H9 (cell line): ENCODE measurements around the gene ACTN1. TPM values are rescaled to one million over a fixed set of nuclear protein-coding genes. Genes with fewer than 3 reads are reported as not detected.
A peak's percentile ranks its signal among the peaks of the same experiment; 100 is the strongest.

Experiments used
- DNase-seq: peaks from one replicate; pipeline ENCODE4 v3.0.0-alpha.2; 2017
- H2AFZ ChIP-seq: one replicate; pipeline ENCODE4 v1.6.1; 2013; ENCODE audit warnings: mild to moderate bottlenecking, low read length, control low read depth, moderate library complexity
- H2AK5ac ChIP-seq: 2 replicates; pipeline ENCODE4 v1.6.1; 2013; ENCODE audit warnings: low read length, control low read depth, mixed read lengths; ENCODE audit not compliant: insufficient read length
- H2BK120ac ChIP-seq: one replicate; pipeline ENCODE4 v1.6.1; 2013; ENCODE audit warnings: low read depth, mild to moderate bottlenecking, low read length, control low read depth, inconsistent platforms; ENCODE audit not compliant: poor library complexity, severe bottlenecking
- H2BK12ac ChIP-seq: 2 replicates; pipeline ENCODE4 v1.6.1; 2013; ENCODE audit warnings: low read length, control low read depth, mixed read lengths, low read depth; ENCODE audit not compliant: insufficient read length
- H2BK15ac ChIP-seq: 2 replicates; pipeline ENCODE4 v1.6.1; 2013; ENCODE audit warnings: low read depth, low read length, control low read depth
- H2BK20ac ChIP-seq: one replicate; pipeline ENCODE4 v1.6.1; 2013; ENCODE audit warnings: low read depth, mild to moderate bottlenecking, low read length, control low read depth, inconsistent platforms; ENCODE audit not compliant: poor library complexity, severe bottlenecking
- H2BK5ac ChIP-seq: 2 replicates; pipeline ENCODE4 v1.6.1; 2013; ENCODE audit warnings: low read length, control low read depth, mixed read lengths; ENCODE audit not compliant: insufficient read length
- H3K14ac ChIP-seq: 2 replicates; pipeline ENCODE4 v1.6.1; 2013; ENCODE audit warnings: low read length, control low read depth; ENCODE audit not compliant: insufficient read depth
- H3K18ac ChIP-seq: 2 replicates; pipeline ENCODE4 v1.6.1; 2013; ENCODE audit warnings: low read depth, mild to moderate bottlenecking, mixed read lengths, low read length, control low read depth; ENCODE audit not compliant: insufficient read length
- H3K23ac ChIP-seq: 2 replicates; pipeline ENCODE4 v1.6.1; 2013; ENCODE audit warnings: low read length, control low read depth, mixed read lengths, low read depth; ENCODE audit not compliant: insufficient read length
- H3K23me2 ChIP-seq: 2 replicates; pipeline ENCODE4 v1.6.1; 2013; ENCODE audit warnings: low read depth, mild to moderate bottlenecking, mixed read lengths, low read length, control low read depth; ENCODE audit not compliant: insufficient read length, poor library complexity, severe bottlenecking
- H3K27ac ChIP-seq: 2 replicates; pipeline ENCODE4 v1.5.1; 2013; ENCODE audit warnings: low read length, control low read depth, mixed read lengths, low read depth; ENCODE audit not compliant: insufficient read length
- H3K27me3 ChIP-seq: 2 replicates; pipeline ENCODE4 v1.6.1; 2013; ENCODE audit warnings: low read length, control low read depth, inconsistent platforms; ENCODE audit not compliant: insufficient read depth
- H3K4ac ChIP-seq: 2 replicates; pipeline ENCODE4 v1.6.1; 2013; ENCODE audit warnings: low read depth, mild to moderate bottlenecking, control low read depth, inconsistent platforms, low read length, moderate library complexity
- H3K4me1 ChIP-seq: 2 replicates; pipeline ENCODE4 v1.6.1; 2013; ENCODE audit warnings: low read length, control low read depth, inconsistent platforms; ENCODE audit not compliant: insufficient read depth
- H3K4me2 ChIP-seq: 2 replicates; pipeline ENCODE4 v1.6.1; 2013; ENCODE audit warnings: low read length, control low read depth, mixed read lengths; ENCODE audit not compliant: insufficient read length, insufficient read depth
- H3K56ac ChIP-seq: 2 replicates; pipeline ENCODE4 v1.6.1; 2013; ENCODE audit warnings: low read depth, mild to moderate bottlenecking, mixed read lengths, low read length, control low read depth; ENCODE audit not compliant: insufficient read length
- H3K79me1 ChIP-seq: 2 replicates; pipeline ENCODE4 v1.6.1; 2013; ENCODE audit warnings: low read depth, mild to moderate bottlenecking, moderate library complexity, low read length, control low read depth, inconsistent platforms; ENCODE audit not compliant: insufficient read depth, poor library complexity, severe bottlenecking
- H3K79me2 ChIP-seq: 2 replicates; pipeline ENCODE4 v1.6.1; 2013; ENCODE audit warnings: low read length, control low read depth, inconsistent platforms; ENCODE audit not compliant: insufficient read depth
- H3K9ac ChIP-seq: 2 replicates; pipeline ENCODE4 v1.6.1; 2013; ENCODE audit warnings: low read length, control low read depth, mixed read lengths; ENCODE audit not compliant: insufficient read length; ENCODE audit errors: extremely low read depth
- H3K9me3 ChIP-seq: one replicate; pipeline ENCODE4 v1.6.1; 2013; ENCODE audit warnings: low read depth, low read length, inconsistent platforms; ENCODE audit not compliant: control insufficient read depth
- H3T11ph ChIP-seq: one replicate; pipeline ENCODE4 v1.6.1; 2013; ENCODE audit warnings: mild to moderate bottlenecking, low read length, control low read depth, inconsistent platforms
- H4K20me1 ChIP-seq: one replicate; pipeline ENCODE4 v1.6.1; 2013; ENCODE audit not compliant: control insufficient read depth, insufficient read length, insufficient read depth
- H4K5ac ChIP-seq: 2 replicates; pipeline ENCODE4 v1.6.1; 2013; ENCODE audit warnings: low read depth, mild to moderate bottlenecking, mixed read lengths, low read length, control low read depth; ENCODE audit not compliant: insufficient read length
- H4K8ac ChIP-seq: replicated peaks from 2 replicates; pipeline ENCODE4 v1.6.1; 2013; ENCODE audit warnings: low read length, control low read depth, mixed read lengths, low read depth; ENCODE audit not compliant: insufficient read length
- H4K91ac ChIP-seq: 2 replicates; pipeline ENCODE4 v1.6.1; 2013; ENCODE audit warnings: low read depth, mild to moderate bottlenecking, moderate library complexity, mixed read lengths, low read length, control low read depth; ENCODE audit not compliant: insufficient read length
- H3K27ac Mint-ChIP-seq, 3 experiments: 2 replicates in 2 of 3; 3 replicates in 1 of 3; pipeline ENCODE4 v1.8.0; 2020 to 2021; ENCODE audit warnings: mixed read lengths in 3 of 3, mild to moderate bottlenecking in 1 of 3, moderate library complexity in 1 of 3
- H3K27me3 Mint-ChIP-seq: 2 replicates; pipeline ENCODE4 v1.8.0; 2021; ENCODE audit warnings: low read depth, mild to moderate bottlenecking, moderate library complexity, mixed read lengths
- H3K36me3 Mint-ChIP-seq, 3 experiments: 2 replicates in 2 of 3; 3 replicates in 1 of 3; pipeline ENCODE4 v1.8.0; 2020 to 2021; ENCODE audit warnings: low read depth in 3 of 3, mixed read lengths in 3 of 3; ENCODE audit not compliant: insufficient read depth in 1 of 3
- H3K4me1 Mint-ChIP-seq, 2 experiments: 2 replicates each; pipeline ENCODE4 v1.8.0; 2020; ENCODE audit warnings: mixed read lengths in 2 of 2
- H3K4me3 Mint-ChIP-seq, 2 experiments: 2 replicates in 1 of 2; 3 replicates in 1 of 2; pipeline ENCODE4 v1.8.0; 2020 to 2021; ENCODE audit warnings: mild to moderate bottlenecking in 2 of 2, mixed read lengths in 2 of 2, moderate library complexity in 1 of 2
- H3K9me3 Mint-ChIP-seq, 2 experiments: 2 replicates in 1 of 2; 3 replicates in 1 of 2; pipeline ENCODE4 v1.8.0; 2020; ENCODE audit warnings: mild to moderate bottlenecking in 2 of 2, mixed read lengths in 2 of 2, moderate library complexity in 1 of 2
- CTCF ChIP-seq: fragments of 200-600 bp; sonication (generic); conservative IDR thresholded peaks from 3 replicates; pipeline ENCODE4 v1.8.0; 2021; ENCODE audit warnings: antibody characterized with exemption, mild to moderate bottlenecking
- WGBS: extraction: QIAGEN DNeasy Blood & Tissue Kit; methylation state at CpG from one replicate; pipeline ENCODE4 v1.1.7; 2013; ENCODE audit warnings: missing lambda C conversion rate, low lambda C conversion rate, mixed read lengths; ENCODE audit not compliant: insufficient read length; ENCODE audit errors: extremely low coverage; 5-methylcytosine and 5-hydroxymethylcytosine counted together
- total RNA-seq: library from RNA; stranded (reverse); gene quantifications from 2 replicates; pipeline ENCODE4 v1.2.1, GENCODE V29; 2021

Gene ACTN1
- total RNA-seq, 1 experiment from 2014 or later, result 219 TPM

GRCh38 chr14:68824517-68825347 lies 154.4 kb downstream of the ACTN1 start:
- H3K4me3 Mint-ChIP-seq, result no peak overlapping the region
- H3K36me3 Mint-ChIP-seq, result no peaks in the 10 kb centered on the region
- no peak overlapping the region for H3K27ac Mint-ChIP-seq

More at GRCh38 chr14:68824517-68825347, 154.4 kb downstream of the ACTN1 start:
- Histone ChIP-seq H3K27ac (no peak overlapping the region), H4K5ac (peak overlapping the region; percentile 19), H3K9me3 (no peaks in the 10 kb centered on the region), H3K9ac (no peak overlapping the region), H3K27me3 (no peaks in the 10 kb centered on the region), H2AFZ (no peak overlapping the region), H4K91ac (no peak overlapping the region), H3K14ac (no peak overlapping the region), H2BK15ac (no peak overlapping the region), H2BK5ac (no peak overlapping the region), H2BK20ac (no peak overlapping the region), H3K4ac (no peak overlapping the region; the same call in 1 of the 2 replicates), H4K20me1 (no peaks in the 10 kb centered on the region), H3K4me2 (no peak overlapping the region), H3K23me2 (no peaks in the 10 kb centered on the region), H3K56ac (no peak overlapping the region), H2BK120ac (no peak overlapping the region), H3K79me2 (no peaks in the 10 kb centered on the region), H3K23ac (no peak overlapping the region), H3K18ac (no peak overlapping the region), H2AK5ac (no peak overlapping the region), H4K8ac (peak overlapping the region; percentile 16), H2BK12ac (no peak overlapping the region), H3K79me1 (no peaks in the 10 kb centered on the region), H3T11ph (no peak overlapping the region), H3K4me1 (no peaks in the 10 kb centered on the region; the same call in 1 of the 2 replicates)
- peak; percentile 99 for TF ChIP-seq CTCF
- no peaks in the 10 kb centered on the region; a peak in 1 of 5 replicates for H3K9me3 Mint-ChIP-seq
- WGBS, result no CpG with 5 or more reads among the region's 11 CpGs
- peak; percentile 92 for DNase-seq
- H3K27me3 Mint-ChIP-seq, result peaks cover 2% of the 10 kb centered on the region
- H3K4me1 Mint-ChIP-seq, result peaks cover 11% of the 10 kb centered on the region in 2 experiments
